ENCODE results near the gene PI4K2B.
"Not testable (repeated sequence)": the region's sequence is repeated elsewhere in the genome, so short reads cannot be mapped to it uniquely, and the experiment has no call there.

PI4K2B gene

DNA sequence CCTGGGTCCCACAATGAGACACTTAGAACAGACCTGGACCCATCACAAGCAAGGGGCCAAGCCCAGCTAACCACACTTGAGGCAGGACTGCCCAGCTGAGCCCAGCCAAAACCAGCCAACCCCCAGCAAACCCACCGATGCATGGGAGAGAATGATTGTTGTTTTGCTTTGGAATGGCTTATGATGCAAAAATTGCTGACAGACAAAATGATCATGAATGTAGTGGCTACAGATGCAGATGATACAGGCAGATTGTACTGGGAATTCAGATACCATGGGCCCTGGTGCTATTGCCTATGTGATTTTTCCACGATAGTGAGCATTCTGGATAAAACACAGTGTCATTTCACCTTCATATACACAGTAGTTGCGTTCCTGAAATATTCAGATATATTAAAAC is 69.7 kb downstream of the PI4K2B start:
- DNase-seq (ENCODE audit: low read depth in 2 of 3, low spot score in 2 of 3): no peak

DNA sequence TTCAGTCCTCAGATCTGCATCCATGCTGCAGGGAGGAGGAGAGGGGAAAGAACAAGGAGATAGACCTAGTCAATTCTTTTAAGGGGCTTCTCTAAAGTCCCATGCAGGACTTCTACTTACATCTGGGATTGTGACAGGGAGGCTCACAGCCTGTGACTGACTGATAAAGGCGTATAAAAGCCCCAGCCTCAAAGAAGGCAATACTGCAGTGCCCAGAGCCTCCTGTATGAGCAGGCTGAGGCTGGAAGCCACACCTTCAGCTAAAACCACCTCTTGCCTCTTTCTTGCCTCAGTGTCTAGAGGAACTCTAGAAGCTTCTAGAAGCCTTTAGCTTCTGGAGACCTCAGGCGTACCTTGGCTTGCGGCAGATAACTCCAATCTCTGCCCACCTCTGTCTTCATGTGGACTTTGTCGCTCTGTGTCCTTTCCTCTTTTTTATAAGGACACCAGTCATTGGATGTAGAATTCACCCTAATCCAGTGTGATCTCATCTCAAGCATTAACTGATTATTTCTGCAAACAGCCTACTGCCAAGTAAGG is 72.8 kb downstream of the PI4K2B start:
- DNase-seq (ENCODE audit: low read depth in 2 of 3, low spot score in 2 of 3): no peak

DNA sequence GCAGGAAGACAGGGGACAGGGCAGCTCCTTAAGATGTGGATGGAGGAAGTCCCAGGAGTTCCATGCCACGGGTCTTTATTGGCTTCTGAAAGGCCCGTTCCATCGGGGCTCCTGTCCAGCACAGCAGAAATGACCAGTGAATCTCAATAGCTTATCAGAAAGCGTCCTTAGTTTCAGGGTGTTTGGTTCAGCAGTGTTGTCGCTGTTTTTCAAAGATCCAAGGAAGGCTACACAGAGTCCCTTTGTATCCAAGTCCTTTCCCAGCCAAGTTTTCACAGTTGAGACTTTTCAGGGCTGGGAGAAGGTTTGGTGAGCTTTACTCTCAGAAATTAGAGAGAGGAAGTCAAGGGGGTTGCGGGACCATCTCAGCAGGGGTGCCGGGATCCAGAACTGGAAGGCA is 73.8 kb downstream of the PI4K2B start:
- DNase-seq (ENCODE audit: low read depth in 2 of 3, low spot score in 2 of 3): no peak

DNA sequence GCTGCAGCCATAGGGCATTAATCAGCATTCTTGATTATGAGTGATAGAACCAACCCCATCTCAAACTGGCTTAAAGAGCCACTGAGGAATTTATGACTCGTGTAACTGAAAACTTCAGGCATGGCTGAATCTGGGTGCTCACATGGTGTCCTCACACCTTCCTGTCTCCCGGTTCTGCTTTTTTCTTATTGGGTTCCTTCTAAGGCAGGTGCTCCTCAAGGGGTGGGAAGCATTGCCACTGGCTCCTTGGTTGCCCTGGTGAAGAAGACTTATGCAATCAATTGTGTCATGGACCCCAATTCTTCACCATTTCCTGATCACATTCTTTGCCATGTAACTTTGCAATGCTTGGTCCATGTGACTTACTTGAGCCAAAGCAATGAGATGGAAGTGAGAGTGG is 74.5 kb downstream of the PI4K2B start:
- DNase-seq (ENCODE audit: low read depth in 2 of 3, low spot score in 2 of 3): no peak

DNA sequence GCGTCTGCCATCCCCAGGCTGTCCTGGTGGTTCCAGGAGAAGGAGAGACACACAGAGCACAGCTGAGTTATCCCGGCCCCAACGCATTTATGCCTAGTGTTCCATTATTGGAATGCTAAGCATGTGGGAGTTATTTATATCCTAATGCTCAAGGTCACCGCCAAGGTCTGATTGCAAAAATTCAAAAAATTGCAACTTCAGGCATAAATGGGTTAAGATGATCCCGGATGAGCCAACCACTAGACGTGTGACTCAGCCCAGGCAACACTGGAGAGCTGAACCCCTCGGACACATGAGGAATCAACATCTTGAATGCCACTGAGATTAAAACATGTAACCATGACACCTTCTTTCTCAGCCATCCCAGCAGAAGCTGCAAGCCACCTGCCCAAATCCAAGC is 74.9 kb downstream of the PI4K2B start:
- no peak for DNase-seq (ENCODE audit: low read depth in 2 of 3, low spot score in 2 of 3)

DNA sequence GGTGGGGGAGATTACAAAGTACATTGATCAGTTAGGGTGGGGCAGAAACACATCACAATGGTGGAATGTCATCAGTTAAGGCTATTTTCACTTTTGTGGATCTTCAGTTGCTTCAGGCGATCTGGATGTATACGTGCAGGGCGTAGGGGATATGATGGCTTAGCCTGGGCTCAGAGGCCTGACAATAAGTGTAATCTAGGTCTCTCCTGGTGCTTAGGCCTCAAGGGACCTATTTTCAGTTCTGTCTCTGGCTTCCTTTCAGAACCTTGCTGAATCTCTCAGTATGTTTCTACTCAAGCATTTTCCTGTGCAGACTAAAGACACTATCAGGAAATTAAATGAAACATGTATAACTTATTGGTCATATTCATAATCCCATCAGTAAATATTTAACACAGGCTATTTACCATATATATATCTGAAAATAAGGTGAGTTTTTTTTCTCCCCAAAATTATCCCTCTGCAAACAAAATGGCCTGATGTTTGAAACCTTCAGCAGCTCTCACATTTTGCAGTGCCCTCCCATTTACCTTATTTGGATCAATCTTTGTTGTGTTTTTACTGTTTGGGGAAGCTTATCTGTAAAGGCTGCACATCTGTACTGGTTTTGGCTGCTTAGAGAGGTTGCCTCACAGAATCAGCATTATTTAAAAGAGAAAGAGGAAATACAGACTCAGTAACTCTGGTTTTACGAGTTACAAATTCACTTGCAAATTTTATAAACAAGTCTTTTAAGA is 76.4 kb downstream of the PI4K2B start:
- DNase-seq (ENCODE audit: low read depth in 2 of 3, low spot score in 2 of 3): no peak

DNA sequence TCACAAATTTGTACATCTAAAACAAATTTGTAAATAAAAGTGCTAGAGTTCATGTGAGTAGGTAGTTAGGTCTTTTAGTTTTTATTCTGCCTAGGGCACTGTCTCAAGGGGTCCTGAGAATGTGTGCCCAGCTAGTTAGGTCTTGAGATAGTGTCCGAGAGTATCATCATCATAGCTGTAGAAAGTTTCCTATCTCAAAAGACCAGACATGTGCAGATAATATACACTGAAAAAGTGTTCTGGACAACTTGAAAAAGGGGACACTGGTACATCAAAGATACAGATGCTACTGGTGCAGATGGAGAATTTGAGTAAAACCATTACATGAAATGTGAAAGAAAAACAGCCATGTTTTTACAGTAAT is 77.0 kb downstream of the PI4K2B start:
- DNase-seq (ENCODE audit: low read depth in 2 of 3, low spot score in 2 of 3): no peak

DNA sequence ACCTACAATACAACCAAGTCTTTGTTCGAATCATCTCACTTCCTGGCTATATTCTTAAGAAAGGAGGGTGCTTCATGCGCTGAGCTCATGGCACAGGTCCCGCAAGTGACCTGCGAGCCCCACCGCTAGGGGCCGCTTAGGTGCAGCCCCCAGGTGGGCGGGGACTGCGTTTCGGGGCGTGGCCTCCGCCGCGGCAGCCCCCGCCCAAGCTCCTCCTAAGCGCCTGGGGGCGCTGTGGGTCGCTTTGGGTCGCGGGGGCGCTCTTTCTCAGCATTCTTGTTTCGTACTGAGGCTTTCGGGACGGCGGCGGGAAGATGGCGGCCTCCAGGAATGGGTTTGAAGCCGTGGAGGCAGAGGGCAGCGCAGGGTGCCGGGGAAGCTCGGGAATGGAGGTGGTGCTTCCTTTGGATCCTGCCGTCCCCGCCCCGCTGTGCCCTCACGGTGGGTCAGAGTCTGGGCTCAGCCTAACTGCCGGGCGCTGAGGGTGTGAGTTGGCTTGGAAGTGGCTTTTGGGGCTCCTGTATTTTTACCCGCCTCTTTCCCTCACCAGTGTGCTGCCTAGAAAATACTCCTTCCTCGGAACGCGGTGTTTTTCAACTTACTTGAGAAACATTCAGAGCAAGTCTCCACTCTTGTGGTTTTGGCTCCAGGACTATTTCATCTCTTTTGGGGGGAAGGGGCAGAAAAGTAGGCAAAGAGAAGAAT is 78.8 kb downstream of the PI4K2B start, which contains the start of gene ZCCHC4:
TSS of gene ZCCHC4 (plus strand) at position 279 of the 705 bp plus-strand sequence. CDS start at position 315, 36 bp downstream.
- DNase-seq (ENCODE audit: low read depth in 2 of 3, low spot score in 2 of 3): peak; percentile 80 to 83 (median 80)

DNA sequence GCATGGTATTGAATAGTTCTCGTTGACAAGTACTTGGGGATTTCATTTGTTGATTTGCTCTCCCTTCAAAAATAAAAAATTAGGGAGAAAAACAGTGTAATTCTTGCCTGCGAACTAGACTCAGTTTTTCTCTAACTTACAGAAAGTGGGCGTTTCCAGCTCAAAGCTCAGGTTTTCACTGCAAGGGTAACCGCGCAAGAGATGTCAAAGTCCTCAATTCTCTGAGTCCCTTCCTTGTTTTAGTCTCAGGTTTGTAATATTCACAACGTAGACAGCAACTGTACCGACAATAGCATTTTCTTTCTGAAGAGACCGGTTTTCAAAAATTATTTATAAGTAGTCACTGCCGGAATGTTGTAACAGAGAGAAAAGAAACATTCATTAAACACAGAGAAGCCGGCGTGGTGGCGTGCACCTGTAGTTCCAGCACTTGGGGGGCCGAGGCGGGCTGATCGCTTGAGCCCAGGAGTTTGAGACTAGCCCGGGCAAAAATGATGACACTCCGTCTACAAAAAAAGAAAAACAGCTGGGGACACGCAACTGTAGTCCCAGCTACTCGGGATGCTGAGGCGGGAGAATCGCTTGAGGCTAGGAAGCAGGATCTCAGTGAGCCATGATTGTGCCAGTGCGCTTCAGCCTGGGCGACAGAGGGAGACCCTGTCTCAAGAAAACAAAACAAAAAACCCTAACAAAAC is 79.5 kb downstream of the PI4K2B start:
- DNase-seq (ENCODE audit: low read depth in 2 of 3, low spot score in 2 of 3): no peak

DNA sequence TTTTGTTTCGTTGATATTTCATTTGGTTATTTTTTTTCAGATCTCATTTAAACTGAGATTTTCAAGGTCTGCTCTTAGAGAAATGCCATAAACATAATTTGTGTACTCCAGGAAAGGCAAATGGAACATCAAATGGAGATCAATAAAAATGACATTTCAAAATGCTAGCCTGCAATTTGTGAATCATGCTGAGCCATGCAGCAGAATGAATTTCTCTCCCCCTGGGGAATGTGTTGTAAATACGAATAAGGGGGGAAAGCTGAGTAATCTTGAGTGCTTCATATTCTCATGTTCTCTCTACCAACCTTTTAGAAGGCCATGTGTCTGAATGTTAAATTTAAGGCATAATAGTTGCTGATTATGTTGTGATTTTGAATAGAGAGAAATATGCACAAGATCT is 86.5 kb downstream of the PI4K2B start:
- no peak for DNase-seq (ENCODE audit: low read depth in 2 of 3, low spot score in 2 of 3)

DNA sequence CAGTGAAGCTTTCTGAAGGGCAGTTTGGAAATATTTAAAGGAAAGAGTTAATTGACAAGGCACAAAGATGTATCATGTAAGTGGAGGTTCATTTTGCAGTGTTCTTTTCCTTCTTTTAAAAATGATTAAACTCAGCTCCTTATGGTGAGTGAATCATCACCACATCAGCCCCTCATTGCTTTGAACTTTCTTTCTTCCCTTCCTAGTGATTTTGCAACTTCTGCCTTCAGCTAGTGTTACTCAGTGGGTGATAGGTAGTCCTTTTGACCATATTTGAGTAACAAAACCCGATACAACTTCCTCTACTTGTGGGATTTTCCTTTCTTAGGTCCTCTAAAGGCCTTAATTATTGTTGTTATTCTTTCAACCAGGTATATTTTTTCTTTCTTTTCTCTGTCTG is 86.9 kb downstream of the PI4K2B start:
- no peak for DNase-seq (ENCODE audit: low read depth in 2 of 3, low spot score in 2 of 3)

DNA sequence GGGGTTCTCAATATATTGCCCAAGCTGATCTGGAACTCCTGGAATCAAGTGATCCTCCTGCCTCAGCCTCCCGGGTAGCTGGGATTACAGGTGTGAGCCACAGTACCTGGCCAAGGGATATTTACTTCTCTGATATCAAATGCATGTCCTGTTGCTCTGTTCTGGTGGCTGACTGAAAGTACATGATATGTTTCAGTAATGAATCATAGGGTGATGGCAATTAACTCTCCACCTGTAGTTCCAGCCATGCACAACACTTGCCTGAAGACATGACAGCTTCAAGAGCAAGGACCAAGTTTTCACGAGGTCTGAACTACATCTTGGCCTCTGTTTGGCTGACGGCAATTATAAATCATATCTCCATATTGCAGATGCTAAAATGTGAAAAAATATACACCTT is 87.9 kb downstream of the PI4K2B start:
- DNase-seq (ENCODE audit: low read depth in 2 of 3, low spot score in 2 of 3): no peak

DNA sequence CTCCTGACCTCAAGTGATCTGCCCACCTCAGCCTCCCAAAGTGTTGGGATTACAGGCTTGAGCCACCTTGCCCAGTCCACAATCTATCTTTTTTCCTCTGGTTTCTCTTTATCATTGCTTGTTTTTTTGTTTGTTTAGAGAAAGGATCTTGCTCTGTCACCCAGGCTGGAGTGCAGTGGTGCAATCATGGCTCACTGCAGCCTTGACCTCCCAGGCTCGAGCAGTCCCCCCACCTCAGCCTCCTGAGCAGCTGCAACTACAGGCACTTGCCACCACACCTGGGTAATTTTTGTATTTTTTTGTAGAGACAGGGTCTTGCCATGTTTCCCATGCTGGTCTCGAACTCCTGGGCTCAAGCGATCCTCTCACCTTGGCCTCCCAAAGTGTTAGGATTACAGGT is 94.6 kb downstream of the PI4K2B start:
- DNase-seq (ENCODE audit: low read depth in 2 of 3, low spot score in 2 of 3): not testable (repeated sequence)

Data from activated CD8-positive, alpha-beta memory T cell treated with anti-CD3 and anti-CD28 coated beads for 48 hours (primary cell).